Activated CD4-positive, CD25-positive, alpha-beta regulatory T cell (primary cell): ENCODE measurements around the gene SHMT2.

Source experiments
- DNase-seq, 4 experiments: peaks; one replicate each; lab custom pipeline; 2025; lab: John Stamatoyannopoulos, UW

SHMT2 gene

GRCh38 chr12:57240066-57240921 lies 10.8 kb downstream of the SHMT2 start:
- peak; percentile 37 to 48 (median 43) for DNase-seq

GRCh38 chr12:57240926-57241401 lies 11.5 kb downstream of the SHMT2 start:
- DNase-seq = no peak

- no peak for DNase-seq
These were observed 12.1 kb downstream of the SHMT2 start for GRCh38 chr12:57241402-57242310.

- no peak for DNase-seq
These were observed 12.8 kb downstream of the SHMT2 start for GRCh38 chr12:57242329-57242690.

- peak; percentile 45 to 62 (median 54) for DNase-seq
These were observed 13.4 kb downstream of the SHMT2 start for GRCh38 chr12:57242691-57243454.

GRCh38 chr12:57243521-57244311 lies 14.2 kb downstream of the SHMT2 start:
- DNase-seq = peak; percentile 55 to 77 (median 60)

- no peak for DNase-seq
These were observed 14.8 kb downstream of the SHMT2 start for GRCh38 chr12:57244312-57244696.

- no peak for DNase-seq
These were observed 17.5 kb downstream of the SHMT2 start for GRCh38 chr12:57247041-57247440.

GRCh38 chr12:57248934-57249742 lies 19.6 kb downstream of the SHMT2 start:
- no peak for DNase-seq

- no peak for DNase-seq
These were observed 21.0 kb downstream of the SHMT2 start for GRCh38 chr12:57250541-57250940.

- no peak for DNase-seq
These were observed 21.4 kb downstream of the SHMT2 start, which contains the start of gene STAC3 for GRCh38 chr12:57250956-57251355. Gene STAC3, minus strand, starts transcription at chr12:57251187. Its CDS starts 1,551 bp downstream, at chr12:57249636.

- DNase-seq = no peak
These were observed 25.2 kb downstream of the SHMT2 start for GRCh38 chr12:57254506-57255280.

- no peak for DNase-seq
These were observed 26.4 kb downstream of the SHMT2 start for GRCh38 chr12:57255916-57256315.

- DNase-seq = no peak
These were observed 29.8 kb downstream of the SHMT2 start for GRCh38 chr12:57258977-57259970.

- no peak for DNase-seq
These were observed 30.9 kb downstream of the SHMT2 start for GRCh38 chr12:57260366-57260765.

GRCh38 chr12:57261428-57261865 lies 31.9 kb downstream of the SHMT2 start:
- no peak for DNase-seq

GRCh38 chr12:57262126-57262822 lies 32.8 kb downstream of the SHMT2 start:
- DNase-seq = no peak
